CD4-positive, CD25-positive, alpha-beta regulatory T cell (primary cell): ENCODE results near the gene MOB3B. TPM values are rescaled to one million over a fixed set of nuclear protein-coding genes. Genes with fewer than 3 reads are reported as not detected.
A peak's percentile ranks its signal among the peaks of the same experiment; 100 is the strongest.

Experiments used
- ATAC-seq, 2 donors: fragments of 150-1000 bp; cut with Tn5 transposase; one replicate each; pipeline ENCODE4 v1.10.0; 2021; ENCODE audit warnings: low read depth in 2 of 2, moderate number of reproducible peaks in 2 of 2, moderate library complexity in 1 of 2
- DNase-seq, 3 donors: peaks; one replicate each; pipeline versions ENCODE4 v3.0.0 to v3.0.0-alpha.2; 2012 to 2022; ENCODE audit warnings: mixed read lengths in 1 of 3
- H3K27ac ChIP-seq: one replicate; pipeline ENCODE4 v1.7.0; 2013; ENCODE audit warnings: mild to moderate bottlenecking, low read length; ENCODE audit not compliant: insufficient read depth, poor library complexity, severe bottlenecking
- H3K27me3 ChIP-seq: one replicate; pipeline ENCODE4 v1.7.0; 2013; ENCODE audit warnings: low read length; ENCODE audit not compliant: control insufficient read depth, insufficient read depth
- H3K36me3 ChIP-seq: one replicate; pipeline ENCODE4 v1.7.0; 2013; ENCODE audit warnings: mild to moderate bottlenecking, low read length, moderate library complexity; ENCODE audit not compliant: control insufficient read depth, insufficient read depth
- H3K4me1 ChIP-seq: 2 replicates; pipeline ENCODE4 v1.7.0; 2013; ENCODE audit warnings: mild to moderate bottlenecking, low read length; ENCODE audit not compliant: insufficient read depth, control insufficient read depth, poor library complexity, severe bottlenecking
- H3K4me3 ChIP-seq: one replicate; pipeline ENCODE4 v1.7.0; 2013; ENCODE audit warnings: low read depth, mild to moderate bottlenecking, low read length, moderate library complexity
- H3K9me3 ChIP-seq, 2 experiments: 1 replicate in 1 of 2; 2 replicates in 1 of 2; pipeline ENCODE4 v1.7.0; 2013; ENCODE audit warnings: low read length in 2 of 2, mild to moderate bottlenecking in 1 of 2, moderate library complexity in 1 of 2; ENCODE audit not compliant: control insufficient read depth in 2 of 2
- H3K27ac Mint-ChIP-seq, 3 donors: one replicate each; pipeline ENCODE4 v1.8.0; 2020 to 2022; ENCODE audit warnings: mild to moderate bottlenecking in 3 of 3, mixed read lengths in 3 of 3, moderate library complexity in 2 of 3
- H3K27me3 Mint-ChIP-seq: one replicate; pipeline ENCODE4 v1.8.0; 2022; ENCODE audit warnings: mild to moderate bottlenecking, mixed read lengths
- H3K36me3 Mint-ChIP-seq: one replicate; pipeline ENCODE4 v1.8.0; 2020; ENCODE audit warnings: mixed read lengths
- H3K4me1 Mint-ChIP-seq, 4 donors: one replicate each; pipeline ENCODE4 v1.8.0; 2020 to 2022; ENCODE audit warnings: mixed read lengths in 4 of 4, mild to moderate bottlenecking in 1 of 4
- H3K4me3 Mint-ChIP-seq, 4 donors: one replicate each; pipeline ENCODE4 v1.8.0; 2020 to 2022; ENCODE audit warnings: mild to moderate bottlenecking in 4 of 4, mixed read lengths in 4 of 4, moderate library complexity in 3 of 4
- H3K9me3 Mint-ChIP-seq, 7 donors: one replicate each; pipeline ENCODE4 v1.8.0; 2020 to 2022; ENCODE audit warnings: mixed read lengths in 7 of 7, mild to moderate bottlenecking in 3 of 7, moderate library complexity in 2 of 7
- polyA plus RNA-seq, 4 donors: library from polyadenylated mRNA; unstranded; fragments of 300-500 nt; fragmentation: Illumina TruSeq; gene quantifications; one replicate each; pipeline ENCODE4 v1.2.3, GENCODE V29; 2021
- total RNA-seq: library from RNA; stranded (reverse); gene quantifications from one replicate; pipeline ENCODE4 v1.2.3, GENCODE V29; 2022

The MOB3B gene
- total and polyA plus RNA-seq, 5 donors from 2014 or later = 0.02 to 0.12 (median 0.11) TPM; not detected in 2

- H3K27ac Mint-ChIP-seq = no peak overlapping the region
- DNase-seq (no peak), ATAC-seq (no peak)
- Histone ChIP-seq H3K4me3 (no peak overlapping the region), H3K27ac (no peak overlapping the region), H3K36me3 (no peaks in the 10 kb centered on the region), H3K27me3 (no peaks in the 10 kb centered on the region), H3K9me3 (no peaks in the 10 kb centered on the region), H3K4me1 (no peaks in the 10 kb centered on the region)
- H3K9me3 Mint-ChIP-seq = peaks cover 0 to 2% (median 0%) of the 10 kb centered on the region in 7 donors
- no peaks in the 10 kb centered on the region for H3K4me1 Mint-ChIP-seq
- H3K27me3 Mint-ChIP-seq = no peaks in the 10 kb centered on the region
- H3K4me3 Mint-ChIP-seq = no peak overlapping the region
- H3K36me3 Mint-ChIP-seq = peaks cover 4% of the 10 kb centered on the region
Observed at GRCh38 chr9:27472195-27472594, 57.4 kb downstream of the MOB3B start.

GRCh38 chr9:27471789-27472188 is 57.8 kb downstream of the MOB3B start:
- H3K4me1 Mint-ChIP-seq = no peaks in the 10 kb centered on the region
- H3K27ac Mint-ChIP-seq = no peak overlapping the region
- DNase-seq = no peak
- H3K4me3 ChIP-seq = no peak overlapping the region
- no peaks in the 10 kb centered on the region for H3K27me3 Mint-ChIP-seq
- H3K4me1 ChIP-seq = no peaks in the 10 kb centered on the region
- H3K9me3 Mint-ChIP-seq = peaks cover 0 to 2% (median 0%) of the 10 kb centered on the region in 7 donors
- no peak overlapping the region for H3K4me3 Mint-ChIP-seq
- H3K36me3 ChIP-seq = no peaks in the 10 kb centered on the region
- no peak for ATAC-seq
- no peak overlapping the region for H3K27ac ChIP-seq
- H3K27me3 ChIP-seq = no peaks in the 10 kb centered on the region
- H3K36me3 Mint-ChIP-seq = peaks cover 4% of the 10 kb centered on the region
- no peaks in the 10 kb centered on the region for H3K9me3 ChIP-seq

DNA sequence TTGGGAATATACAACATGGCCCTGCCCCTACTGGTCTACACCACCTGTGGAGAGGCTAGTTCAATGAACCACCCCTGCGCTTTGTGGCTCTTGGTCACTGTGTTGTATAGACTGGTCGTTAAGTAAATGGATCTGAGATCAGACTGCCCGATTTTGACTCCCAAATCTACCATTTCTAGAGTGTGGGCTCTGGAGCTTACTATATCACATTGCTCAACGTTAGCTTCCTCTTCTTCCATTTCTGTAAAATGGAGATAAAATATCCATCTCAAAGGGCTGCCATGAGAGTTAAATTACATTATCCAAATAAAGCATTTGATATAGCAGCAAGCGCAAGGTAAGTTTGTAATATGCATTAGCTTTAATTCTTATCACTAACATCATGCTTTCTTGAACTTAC is 58.2 kb downstream of the MOB3B start:
- Mint-ChIP-seq H3K9me3 (peaks cover 0 to 2% (median 0%) of the 10 kb centered on the region in 7 donors), H3K36me3 (peaks cover 4% of the 10 kb centered on the region), H3K27ac (no peak overlapping the region), H3K4me1 (no peaks in the 10 kb centered on the region), H3K4me3 (no peak overlapping the region), H3K27me3 (no peaks in the 10 kb centered on the region)
- no peaks in the 10 kb centered on the region for H3K36me3 ChIP-seq
- H3K27ac ChIP-seq = no peak overlapping the region
- no peak overlapping the region for H3K4me3 ChIP-seq
- no peak for DNase-seq
- no peaks in the 10 kb centered on the region for H3K27me3 ChIP-seq
- no peak for ATAC-seq
- no peaks in the 10 kb centered on the region for H3K9me3 ChIP-seq
- H3K4me1 ChIP-seq = no peaks in the 10 kb centered on the region

- no peak overlapping the region for H3K4me3 ChIP-seq
- no peaks in the 10 kb centered on the region for H3K9me3 Mint-ChIP-seq
- H3K36me3 Mint-ChIP-seq = peaks cover 4% of the 10 kb centered on the region
- H3K27me3 Mint-ChIP-seq = no peaks in the 10 kb centered on the region
- H3K4me1 Mint-ChIP-seq = no peaks in the 10 kb centered on the region
- no peaks in the 10 kb centered on the region for H3K4me1 ChIP-seq
- ATAC-seq (no peak), DNase-seq (no peak)
- no peaks in the 10 kb centered on the region for H3K36me3 ChIP-seq
- peak overlapping the region in 2 of 3 donors; percentile 76 to 80 for H3K27ac Mint-ChIP-seq
- no peaks in the 10 kb centered on the region for H3K9me3 ChIP-seq
- H3K4me3 Mint-ChIP-seq = no peak overlapping the region
- no peaks in the 10 kb centered on the region for H3K27me3 ChIP-seq
- H3K27ac ChIP-seq = no peak overlapping the region
Observed at GRCh38 chr9:27470291-27470856, 59.2 kb downstream of the MOB3B start.

DNA sequence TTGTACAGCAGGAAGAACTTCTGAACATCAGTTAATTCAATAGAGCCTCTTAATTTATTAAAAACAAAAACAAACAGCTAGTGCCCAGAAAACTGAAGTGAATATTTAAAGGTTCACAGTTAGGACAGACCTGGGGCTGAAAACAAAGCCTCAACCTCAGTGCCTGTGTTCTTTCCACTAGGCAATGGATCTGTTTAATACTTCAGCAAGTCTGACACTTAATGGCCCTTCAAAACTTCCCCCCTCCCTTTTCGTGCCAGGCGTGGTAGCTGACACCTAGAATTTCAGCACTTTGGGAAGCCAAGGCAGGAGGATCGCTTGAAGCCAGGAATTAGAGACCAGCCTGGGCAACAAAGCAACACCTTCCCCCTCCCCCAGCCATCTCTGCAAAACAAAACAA is 60.1 kb downstream of the MOB3B start:
- no peaks in the 10 kb centered on the region for H3K36me3 ChIP-seq
- no peaks in the 10 kb centered on the region for H3K4me1 Mint-ChIP-seq
- no peak overlapping the region for H3K4me3 ChIP-seq
- no peak for ATAC-seq
- H3K27me3 Mint-ChIP-seq = no peaks in the 10 kb centered on the region
- H3K4me1 ChIP-seq = no peaks in the 10 kb centered on the region
- H3K27ac ChIP-seq = no peak overlapping the region
- H3K27me3 ChIP-seq = no peaks in the 10 kb centered on the region
- no peak for DNase-seq
- H3K4me3 Mint-ChIP-seq = no peak overlapping the region
- H3K9me3 ChIP-seq = no peaks in the 10 kb centered on the region
- peaks cover 4% of the 10 kb centered on the region for H3K36me3 Mint-ChIP-seq
- no peaks in the 10 kb centered on the region for H3K9me3 Mint-ChIP-seq
- H3K27ac Mint-ChIP-seq = no peak overlapping the region

- no peak overlapping the region for H3K27ac ChIP-seq
- no peaks in the 10 kb centered on the region for H3K9me3 ChIP-seq
- H3K4me3 Mint-ChIP-seq = no peak overlapping the region
- ATAC-seq (no peak), DNase-seq (no peak)
- no peaks in the 10 kb centered on the region for H3K36me3 ChIP-seq
- H3K4me1 Mint-ChIP-seq = no peaks in the 10 kb centered on the region
- peaks cover 4% of the 10 kb centered on the region for H3K36me3 Mint-ChIP-seq
- H3K27ac Mint-ChIP-seq = no peak overlapping the region
- H3K9me3 Mint-ChIP-seq = no peaks in the 10 kb centered on the region
- no peaks in the 10 kb centered on the region for H3K27me3 ChIP-seq
- no peak overlapping the region for H3K4me3 ChIP-seq
- no peaks in the 10 kb centered on the region for H3K4me1 ChIP-seq
- H3K27me3 Mint-ChIP-seq = no peaks in the 10 kb centered on the region
Observed at GRCh38 chr9:27468462-27469110, 61.0 kb downstream of the MOB3B start.

DNA sequence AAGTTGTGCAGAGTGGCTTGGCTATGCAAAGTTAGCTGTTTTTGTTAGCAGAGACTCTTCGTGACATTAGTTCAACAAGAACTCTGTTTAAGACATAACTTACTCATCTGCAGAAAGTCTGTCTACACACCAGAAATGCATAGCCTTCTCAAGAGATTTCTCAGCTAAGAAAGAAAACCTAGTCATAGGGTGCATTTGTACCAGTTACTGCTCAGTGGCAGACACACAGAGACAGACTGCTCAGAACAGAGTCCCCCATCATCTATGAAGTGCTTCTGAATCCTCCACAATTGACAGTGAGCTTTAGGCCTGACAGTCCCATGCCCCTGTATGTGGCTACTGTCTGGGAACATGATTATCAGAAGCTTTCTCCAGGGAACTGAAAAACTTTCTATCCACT is 61.6 kb downstream of the MOB3B start:
- Histone ChIP-seq H3K36me3 (no peaks in the 10 kb centered on the region), H3K27ac (no peak overlapping the region), H3K9me3 (no peaks in the 10 kb centered on the region), H3K4me1 (no peaks in the 10 kb centered on the region), H3K27me3 (no peaks in the 10 kb centered on the region), H3K4me3 (no peak overlapping the region)
- DNase-seq = no peak
- H3K36me3 Mint-ChIP-seq = peaks cover 4% of the 10 kb centered on the region
- ATAC-seq = no peak
- no peak overlapping the region for H3K4me3 Mint-ChIP-seq
- no peaks in the 10 kb centered on the region for H3K27me3 Mint-ChIP-seq
- no peaks in the 10 kb centered on the region for H3K9me3 Mint-ChIP-seq
- no peaks in the 10 kb centered on the region for H3K4me1 Mint-ChIP-seq
- H3K27ac Mint-ChIP-seq = no peak overlapping the region

DNA sequence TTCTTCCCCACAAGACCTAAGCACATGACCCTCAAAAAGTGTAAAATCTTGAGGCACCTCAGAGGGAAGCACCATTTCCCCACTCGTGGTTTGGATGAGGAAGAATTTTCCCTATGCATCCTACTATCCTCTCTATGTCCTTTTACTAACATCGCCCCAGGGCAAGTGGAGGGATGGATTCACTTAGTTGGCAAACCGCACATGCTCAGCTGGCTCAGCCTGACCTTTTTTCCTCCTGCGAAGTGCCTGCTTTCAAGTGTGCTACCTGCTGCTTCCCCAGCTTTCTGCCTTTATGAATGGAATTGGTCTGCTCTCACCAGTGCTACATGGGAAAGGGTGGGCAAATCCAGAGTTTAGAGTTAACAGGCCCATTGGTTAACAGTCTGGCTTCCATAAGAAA is 62.1 kb downstream of the MOB3B start:
- H3K9me3 Mint-ChIP-seq = no peaks in the 10 kb centered on the region
- no peak for ATAC-seq
- H3K4me1 ChIP-seq = no peaks in the 10 kb centered on the region
- no peak overlapping the region for H3K27ac ChIP-seq
- no peaks in the 10 kb centered on the region for H3K9me3 ChIP-seq
- H3K4me3 Mint-ChIP-seq = no peak overlapping the region
- no peaks in the 10 kb centered on the region for H3K4me1 Mint-ChIP-seq
- H3K36me3 ChIP-seq = no peaks in the 10 kb centered on the region
- no peak for DNase-seq
- no peak overlapping the region for H3K4me3 ChIP-seq
- no peaks in the 10 kb centered on the region for H3K27me3 ChIP-seq
- H3K27ac Mint-ChIP-seq = no peak overlapping the region
- peaks cover 4% of the 10 kb centered on the region for H3K36me3 Mint-ChIP-seq
- H3K27me3 Mint-ChIP-seq = no peaks in the 10 kb centered on the region
